K562 (cell line): Measurements from ENCODE around the gene EPHA1. TPM values are rescaled to one million over a fixed set of nuclear protein-coding genes. Genes with fewer than 3 reads are reported as not detected.

ENCODE experiments used
- ATAC-seq: fragments of 200-7000 bp; cut with Tn5 transposase; 3 replicates; pipeline ENCODE4 v1.9.1; 2020; ENCODE audit warnings: moderate library complexity
- BruUV-seq: library from RNA; stranded (reverse); fragments of 400-500 nt; replicated peaks from 2 replicates; lab custom pipeline; 2021; lab: Mats Ljungman, UMichigan
- CTCF ChIA-PET: fragments of 300-600 bp; formaldehyde crosslinking; extraction: SDS; loops from one replicate; lab custom pipeline; 2021; ENCODE audit warnings: low intra/inter-chr PET ratio; lab: Yijun Ruan, JAX
- POLR2A ChIA-PET: fragments of 300-600, 350-650 bp; sonication (Branson Sonifier 250); formaldehyde crosslinking; extraction: SDS; loops from one replicate; lab custom pipeline; 2021; ENCODE audit warnings: antibody characterized with exemption, inconsistent platforms; lab: Yijun Ruan, JAX
- DNase-seq, 4 experiments: peaks; one replicate each; pipeline versions ENCODE4 v3.0.0 to v3.0.0-alpha.2; 2011 to 2018; ENCODE audit warnings: low spot score in 3 of 4, mixed read lengths in 3 of 4; ENCODE audit errors: extremely low read depth in 1 of 4
- FAIRE-seq: peaks from 2 replicates; lab custom pipeline; 2011; peaks lifted over from hg19 to GRCh38; lab: Jason Lieb, UNC
- H2AFZ ChIP-seq: 2 replicates; pipeline ENCODE4 v1.6.0; 2011; ENCODE audit warnings: low read depth, low read length, control low read depth, inconsistent platforms
- H3K27ac ChIP-seq: fragments of 200-600 bp; 3 replicates; pipeline ENCODE4 v1.8.0; 2011; ENCODE audit warnings: low read depth, mild to moderate bottlenecking, control low read depth, inconsistent platforms, low read length, moderate library complexity, mixed read lengths; ENCODE audit errors: extremely low read depth
- H3K27me3 ChIP-seq, 2 experiments: fragments of 300-600 bp in 1 of 2; 2 replicates in 1 of 2; 3 replicates in 1 of 2; pipeline versions ENCODE4 v1.6.0 to v1.8.0; 2011; ENCODE audit warnings: inconsistent platforms in 2 of 2, low read length in 2 of 2, mild to moderate bottlenecking in 1 of 2, mixed read lengths in 1 of 2, moderate library complexity in 1 of 2; ENCODE audit not compliant: control insufficient read depth in 2 of 2, insufficient read depth in 2 of 2
- H3K36me3 ChIP-seq: fragments of 300-600 bp; 3 replicates; pipeline ENCODE4 v1.8.0; 2011; ENCODE audit warnings: mild to moderate bottlenecking, low read length, inconsistent platforms; ENCODE audit not compliant: control insufficient read depth, insufficient read depth
- H3K4me1 ChIP-seq, 2 experiments: fragments of 200-600 bp in 1 of 2; replicated peaks in 1 of 2; 2 replicates in 1 of 2; 3 replicates in 1 of 2; pipeline versions ENCODE4 v1.5.1 to v1.8.0; 2011; ENCODE audit warnings: inconsistent platforms in 2 of 2, low read length in 2 of 2, mild to moderate bottlenecking in 1 of 2, mixed read lengths in 1 of 2, moderate library complexity in 1 of 2; ENCODE audit not compliant: control insufficient read depth in 2 of 2, insufficient read depth in 2 of 2
- H3K4me2 ChIP-seq: 2 replicates; pipeline ENCODE4 v1.6.1; 2011; ENCODE audit warnings: low read length, control low read depth, inconsistent platforms, mixed read lengths; ENCODE audit not compliant: insufficient read depth
- H3K4me3 ChIP-seq: fragments of 200-600 bp; sonication (generic), shearing (Covaris generic); 2 replicates; pipeline ENCODE4 v1.5.1; 2016; ENCODE audit warnings: control low read depth, inconsistent platforms
- H3K79me2 ChIP-seq: fragments of 200-600 bp; 3 replicates; pipeline ENCODE4 v1.8.0; 2011; ENCODE audit warnings: low read length, inconsistent platforms; ENCODE audit not compliant: control insufficient read depth, insufficient read depth
- H3K9ac ChIP-seq, 2 experiments: 2 replicates each; pipeline versions ENCODE4 v1.6.0 to v1.6.1; 2011; ENCODE audit warnings: low read depth in 2 of 2, low read length in 2 of 2, control low read depth in 1 of 2, inconsistent platforms in 1 of 2, mild to moderate bottlenecking in 1 of 2, mixed read lengths in 1 of 2; ENCODE audit not compliant: insufficient read depth in 1 of 2
- H3K9me1 ChIP-seq: one replicate; pipeline ENCODE4 v1.6.0; 2011; ENCODE audit warnings: inconsistent platforms, mild to moderate bottlenecking, low read length, moderate library complexity; ENCODE audit not compliant: control insufficient read depth, insufficient read depth
- H3K9me3 ChIP-seq: replicated peaks from 2 replicates; pipeline ENCODE4 v1.5.1; 2011; ENCODE audit warnings: low read depth, low read length, inconsistent platforms; ENCODE audit not compliant: control insufficient read depth, insufficient read depth
- H4K20me1 ChIP-seq: replicated peaks from 2 replicates; pipeline ENCODE4 v1.6.1; 2011; ENCODE audit warnings: low read length, inconsistent platforms, mixed read lengths; ENCODE audit not compliant: control insufficient read depth, insufficient read depth
- KHSRP ChIP-seq: fragments of 450-650 bp; IDR thresholded peaks from 2 replicates; pipeline ENCODE4 v1.6.1; 2017
- POLR2G ChIP-seq: fragments of 200-400 bp; formaldehyde crosslinking; IDR thresholded peaks from 2 replicates; pipeline ENCODE4 v1.6.1; 2017; ENCODE audit warnings: low read depth, mild to moderate bottlenecking, antibody characterized with exemption, low read length, moderate library complexity
- RBFOX2 ChIP-seq: fragments of 200-400 bp; formaldehyde crosslinking; IDR thresholded peaks from 2 replicates; pipeline ENCODE4 v1.6.1; 2017; ENCODE audit warnings: low read depth, mild to moderate bottlenecking, low read length, moderate library complexity
- SP1 ChIP-seq: sonication (generic); formaldehyde crosslinking; IDR thresholded peaks from 2 replicates; pipeline ENCODE4 v1.8.1; 2022; ENCODE audit warnings: mild to moderate bottlenecking, missing genetic modification reagents
- ZBTB49 ChIP-seq: sonication (generic); formaldehyde crosslinking; IDR thresholded peaks from 2 replicates; pipeline ENCODE4 v1.8.0; 2022; ENCODE audit warnings: missing genetic modification reagents, mild to moderate bottlenecking, borderline replicate concordance
- WGBS: fragments of 100-300 bp; shearing (Covaris generic); methylation state at CpG from one replicate; pipeline ENCODE4 v1.1.6; 2016; ENCODE audit warnings: low coverage, mixed read lengths; ENCODE audit not compliant: insufficient coverage; ENCODE audit errors: missing lambda C conversion rate; 5-methylcytosine and 5-hydroxymethylcytosine counted together
- in situ Hi-C: fragments of 300-500 bp; cut with MboI; formaldehyde crosslinking; loops from 4 replicates; pipeline ENCODE4 v1.15.0; 2018; ENCODE audit warnings: inconsistent platforms, mixed read lengths
- intact Hi-C: fragments of 100-400 bp; cut with micrococcal nuclease; formaldehyde crosslinking; loops from 2 replicates; pipeline ENCODE4 v1.14.2; 2022
- polyA plus RNA-seq, 8 experiments: library from polyadenylated mRNA; depleted of rRNA in 4 of 8; stranded (reverse) in 5 of 8; unstranded in 3 of 8; fragments of >200 nt; fragmentation: Nextera tagmentation in 2 of 8; fragmentation: Illumina TruSeq in 1 of 8; extraction: Ambion mirVana in 2 of 8; extraction: Trizol in 1 of 8; gene quantifications; 2 replicates each; pipeline versions ENCODE4 v1.2.1 to v1.2.3, GENCODE V29; 2011 to 2014; ENCODE audit warnings: inconsistent platforms in 1 of 8, missing spikeins in 1 of 8
- total RNA-seq, 7 experiments: library from RNA; depleted of rRNA in 6 of 7; stranded (reverse); fragments of >200 nt in 6 of 7; fragmentation: Illumina TruSeq in 2 of 7; extraction: Trizol in 2 of 7; gene quantifications; 2 replicates each; pipeline versions ENCODE4 v1.2.1 to v1.2.3, GENCODE V29; 2011 to 2021; ENCODE audit warnings: low replicate concordance in 1 of 7

Gene EPHA1
- total and polyA plus RNA-seq, 9 of the 15 experiments (the other 6 are each of a cell fraction or from before 2014, with no cell fraction given): 0.22 to 0.57 (median 0.32) TPM; not detected in 6

GRCh38 chr7:143382791-143383641 is 25.6 kb downstream of the EPHA1 start:
- CTCF ChIA-PET: interaction anchor here (0.6 kb wide), 1 partner anchor 65 kb away, joined by 5 read pairs; no protein-coding TSS in a partner anchor
- H3K36me3 ChIP-seq: peaks cover 47% of the 10 kb centered on the region; the same call in 2 of the 3 replicates
- no peaks in the 10 kb centered on the region for H3K27me3 ChIP-seq
- no peaks in the 10 kb centered on the region for H3K9me3 ChIP-seq
- 0 out of 2 replicates have a peak overlapping the region, but pooled peaks have one; percentile 64 for H3K4me2 ChIP-seq
- TF ChIP-seq ZBTB49 (CRISPR knock-in tag): 0 out of 2 replicates have a peak, but pooled peaks have one; percentile 17
- TF ChIP-seq RBFOX2: peak; percentile 41; the same call in 1 of the 2 replicates
- peak; percentile 65 for TF ChIP-seq POLR2G
- no peak for TF ChIP-seq KHSRP
- TF ChIP-seq SP1 (CRISPR knock-in tag): 0 out of 2 replicates have a peak, but pooled peaks have one; percentile 2
- H3K4me3 ChIP-seq: no peak overlapping the region
- H3K79me2 ChIP-seq: peaks cover 12% of the 10 kb centered on the region
- in situ Hi-C loops (no loop called here), intact Hi-C loops (loop anchor here (5.0 kb wide), 1 partner anchor 36 kb away; no protein-coding TSS in a partner anchor)
- peaks cover 21 to 42% of the 10 kb centered on the region in 2 experiments; a peak in 4 of 5 replicates for H3K4me1 ChIP-seq
- no TSS peak for BruUV-seq
- no peak overlapping the region for H2AFZ ChIP-seq
- ATAC-seq (no peak), FAIRE-seq (no peak), DNase-seq (no peak)
- peaks cover 13% of the 10 kb centered on the region for H4K20me1 ChIP-seq
- H3K9ac ChIP-seq: peak overlapping the region in 1 of 2 experiments; percentile 47; a peak in 1 of 4 replicates
- POLR2A ChIA-PET: interaction anchor here (0.7 to 3.2 kb wide), 8 partner anchors 9 to 38 kb away, joined by 3 to 46 read pairs (median 4); no protein-coding TSS in a partner anchor
- 91% methylated on average over 15 of the region's 15 CpGs for WGBS
- H3K27ac ChIP-seq: no peak overlapping the region
- peaks cover 13% of the 10 kb centered on the region for H3K9me1 ChIP-seq
